ENCODE data around the gene SKIC2. TPM values are rescaled to one million over a fixed set of nuclear protein-coding genes. Genes with fewer than 3 reads are reported as not detected.
"Not testable (repeated sequence)": the region's sequence is repeated elsewhere in the genome, so short reads cannot be mapped to it uniquely, and the experiment has no call there.

SKIC2 gene
- total RNA-seq, 2 donors from 2014 or later: 34.8 to 66.2 TPM

DNA sequence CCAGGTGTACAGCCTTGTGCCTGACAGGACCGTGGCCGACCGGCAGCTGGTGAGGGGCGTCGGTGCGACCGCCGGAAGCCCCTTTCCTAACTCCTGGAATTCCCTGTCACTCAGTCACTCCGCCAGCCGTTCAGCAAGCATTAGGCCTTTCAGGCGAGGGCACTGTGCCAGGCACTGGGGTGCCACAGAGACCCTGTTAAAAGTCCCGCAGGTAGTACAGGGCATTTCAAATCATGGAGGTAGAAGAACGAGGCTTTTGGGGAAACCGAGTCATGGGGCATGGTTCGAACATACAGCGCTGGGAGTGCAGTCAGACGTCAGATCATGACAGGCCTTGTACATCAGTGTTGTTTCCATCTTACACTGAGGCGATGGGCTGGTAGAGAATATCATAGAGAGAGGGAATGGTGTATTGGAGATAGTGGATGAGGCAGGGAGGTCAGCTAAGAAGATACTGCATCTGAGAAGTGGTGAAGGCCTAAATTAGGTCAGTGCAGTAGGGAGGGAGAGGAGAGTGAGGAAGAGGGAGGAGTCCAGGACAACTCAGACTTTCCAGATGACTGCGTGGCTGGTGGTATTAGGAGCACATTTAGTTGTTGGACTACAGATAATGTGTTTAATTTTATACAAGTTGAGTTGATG, 13.9 kb downstream of the SKIC2 start:
- intact Hi-C loops (cut with DNase I): no loop called here
- Histone ChIP-seq H3K4me1 (replicated peaks) (peaks cover 10% of the 10 kb centered on the region), H3K4me3 (peak overlapping the region; percentile 64 to 75), H3K27ac (peak overlapping the region; percentile 98 to 99), H3K27me3 (replicated peaks; ENCODE audit: insufficient read depth) (no peaks in the 10 kb centered on the region), H3K9me3 (no peaks in the 10 kb centered on the region), H3K36me3 (peaks cover 0 to 12% of the 10 kb centered on the region in 2 donors)
- TF ChIP-seq POLR2A (IDR thresholded peaks at IDR 0.05) (no peak), POLR2AphosphoS5 (IDR thresholded peaks at IDR 0.05) (no peak)
- TF ChIP-seq, protein P1, sequence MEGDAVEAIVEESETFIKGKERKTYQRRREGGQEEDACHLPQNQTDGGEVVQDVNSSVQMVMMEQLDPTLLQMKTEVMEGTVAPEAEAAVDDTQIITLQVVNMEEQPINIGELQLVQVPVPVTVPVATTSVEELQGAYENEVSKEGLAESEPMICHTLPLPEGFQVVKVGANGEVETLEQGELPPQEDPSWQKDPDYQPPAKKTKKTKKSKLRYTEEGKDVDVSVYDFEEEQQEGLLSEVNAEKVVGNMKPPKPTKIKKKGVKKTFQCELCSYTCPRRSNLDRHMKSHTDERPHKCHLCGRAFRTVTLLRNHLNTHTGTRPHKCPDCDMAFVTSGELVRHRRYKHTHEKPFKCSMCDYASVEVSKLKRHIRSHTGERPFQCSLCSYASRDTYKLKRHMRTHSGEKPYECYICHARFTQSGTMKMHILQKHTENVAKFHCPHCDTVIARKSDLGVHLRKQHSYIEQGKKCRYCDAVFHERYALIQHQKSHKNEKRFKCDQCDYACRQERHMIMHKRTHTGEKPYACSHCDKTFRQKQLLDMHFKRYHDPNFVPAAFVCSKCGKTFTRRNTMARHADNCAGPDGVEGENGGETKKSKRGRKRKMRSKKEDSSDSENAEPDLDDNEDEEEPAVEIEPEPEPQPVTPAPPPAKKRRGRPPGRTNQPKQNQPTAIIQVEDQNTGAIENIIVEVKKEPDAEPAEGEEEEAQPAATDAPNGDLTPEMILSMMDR (IDR thresholded peaks at IDR 0.05): no peak
- DNase-seq (ENCODE audit: low spot score): no peak
- 5% methylated on average over 16 of the region's 19 CpGs for WGBS

GRCh38 chr6:31976065-31976464, 17.1 kb downstream of the SKIC2 start:
- H3K36me3 ChIP-seq; H3K9me3 ChIP-seq; DNase-seq (ENCODE audit: low spot score); H3K27ac ChIP-seq; H3K4me3 ChIP-seq; intact Hi-C loops (cut with DNase I); H3K4me1 ChIP-seq (replicated peaks); H3K27me3 ChIP-seq (replicated peaks; ENCODE audit: insufficient read depth): not testable (repeated sequence)
- no CpG with 5 or more reads among the region's 30 CpGs for WGBS

DNA sequence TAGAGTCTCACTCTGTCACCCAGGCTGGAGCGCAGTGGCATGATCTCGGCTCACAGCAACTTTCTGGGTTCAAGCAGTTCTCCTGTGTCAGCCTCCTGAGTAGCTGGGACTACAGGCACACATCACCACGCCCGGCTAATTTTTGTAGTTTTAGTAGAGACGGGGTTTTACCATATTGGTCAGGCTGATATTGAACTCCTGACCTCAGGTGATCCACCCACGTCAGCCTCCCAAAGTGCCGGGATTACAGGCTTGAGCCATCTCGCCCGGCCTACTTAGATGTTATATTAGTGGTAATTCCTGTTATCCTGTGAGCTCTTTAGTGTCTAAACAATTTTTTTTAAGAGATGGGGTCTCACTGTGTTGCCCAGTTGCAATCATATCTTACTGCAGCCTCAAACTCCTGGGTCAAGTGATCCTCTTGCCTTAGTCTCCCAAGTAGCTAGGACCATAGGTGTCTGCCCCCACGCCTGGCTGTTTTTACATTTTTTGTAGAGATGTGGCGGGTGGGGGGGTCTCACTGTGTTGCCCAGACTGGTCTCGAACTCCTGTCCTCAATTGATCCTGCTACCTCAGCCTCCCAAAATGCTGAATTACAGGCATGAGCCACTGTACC, 18.9 kb downstream of the SKIC2 start:
- no peaks in the 10 kb centered on the region for H3K36me3 ChIP-seq
- no peaks in the 10 kb centered on the region for H3K4me1 ChIP-seq (replicated peaks)
- 94% methylated on average over 12 of the region's 12 CpGs for WGBS
- no peak overlapping the region for H3K4me3 ChIP-seq
- TF ChIP-seq POLR2AphosphoS5 (IDR thresholded peaks at IDR 0.05): no peak
- H3K27ac ChIP-seq: no peak overlapping the region
- intact Hi-C loops (cut with DNase I): no loop called here
- no peaks in the 10 kb centered on the region for H3K27me3 ChIP-seq (replicated peaks; ENCODE audit: insufficient read depth)
- no peak for DNase-seq (ENCODE audit: low spot score)
- H3K9me3 ChIP-seq: no peaks in the 10 kb centered on the region

DNA sequence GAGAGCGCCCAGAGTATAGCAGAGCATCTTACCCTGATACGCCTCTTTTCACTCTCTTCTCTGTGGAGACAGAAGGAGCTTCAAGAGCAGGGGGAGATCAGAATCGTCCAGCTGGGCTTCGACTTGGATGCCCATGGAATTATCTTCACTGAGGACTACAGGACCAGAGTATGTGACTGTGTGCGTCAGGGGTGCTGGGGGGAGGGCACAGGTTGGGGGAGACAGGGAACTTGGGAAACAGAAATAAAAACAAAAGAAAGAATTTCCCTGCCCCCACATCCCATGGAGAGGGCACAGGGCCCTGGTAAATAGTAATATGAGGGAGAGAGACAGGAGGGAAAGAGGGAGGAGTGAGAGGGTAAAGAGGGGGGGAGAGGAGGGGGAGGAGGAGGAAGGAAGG, 19.9 kb downstream of the SKIC2 start:
- intact Hi-C loops (cut with DNase I): no loop called here
- WGBS: 91% methylated on average over 5 of the region's 5 CpGs
- no peak for TF ChIP-seq POLR2AphosphoS5 (IDR thresholded peaks at IDR 0.05)
- no peak for TF ChIP-seq POLR2A (IDR thresholded peaks at IDR 0.05)
- TF ChIP-seq, protein P1 (IDR thresholded peaks at IDR 0.05): no peak

DNA sequence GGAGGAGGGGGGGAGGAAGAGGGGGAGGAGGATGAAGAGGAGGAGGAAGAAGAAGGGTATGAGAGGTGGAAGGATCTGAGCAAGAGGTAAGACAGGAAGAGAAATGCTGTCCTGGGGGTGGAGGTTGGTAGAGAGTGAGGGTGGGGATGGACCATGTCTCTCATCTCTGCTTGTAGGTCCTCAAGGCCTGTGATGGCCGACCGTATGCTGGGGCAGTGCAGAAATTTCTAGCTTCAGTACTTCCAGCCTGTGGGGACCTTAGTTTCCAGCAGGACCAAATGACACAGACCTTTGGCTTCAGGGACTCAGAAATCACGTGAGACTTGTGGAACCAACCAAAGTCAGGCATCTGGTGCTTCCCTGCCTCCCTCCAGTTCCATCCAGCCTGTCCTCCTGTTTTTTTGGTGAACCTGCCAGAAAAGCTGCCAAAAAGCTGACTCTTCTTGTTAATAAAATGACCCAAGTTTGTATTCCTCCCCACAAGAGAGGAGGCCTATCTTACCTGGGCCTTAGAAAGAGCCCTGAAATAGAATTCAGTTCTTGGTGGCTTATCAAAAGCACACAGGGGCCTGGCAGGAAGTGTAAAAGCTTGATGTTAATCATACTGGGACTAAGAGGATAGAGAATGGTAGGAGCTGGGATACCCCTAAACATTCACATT, 20.4 kb downstream of the SKIC2 start:
- WGBS: 89% methylated on average over 3 of the region's 3 CpGs
- no peaks in the 10 kb centered on the region for H3K27me3 ChIP-seq (replicated peaks; ENCODE audit: insufficient read depth)
- H3K27ac ChIP-seq: no peak overlapping the region
- no peaks in the 10 kb centered on the region for H3K36me3 ChIP-seq
- DNase-seq (ENCODE audit: low spot score): no peak
- H3K9me3 ChIP-seq: no peaks in the 10 kb centered on the region
- H3K4me3 ChIP-seq: no peak overlapping the region
- no peaks in the 10 kb centered on the region for H3K4me1 ChIP-seq (replicated peaks)
- TF ChIP-seq, protein P1 (IDR thresholded peaks at IDR 0.05): no peak
- TF ChIP-seq POLR2A (IDR thresholded peaks at IDR 0.05): no peak
- intact Hi-C loops (cut with DNase I): no loop called here

More for the DNA sequence above, 19.9 kb downstream of the SKIC2 start:
- Histone ChIP-seq H3K27me3 (replicated peaks; ENCODE audit: insufficient read depth) (no peaks in the 10 kb centered on the region), H3K27ac (no peak overlapping the region), H3K4me3 (no peak overlapping the region), H3K36me3 (no peaks in the 10 kb centered on the region), H3K9me3 (no peaks in the 10 kb centered on the region), H3K4me1 (replicated peaks) (no peaks in the 10 kb centered on the region)
- DNase-seq (ENCODE audit: low spot score): no peak

DNA sequence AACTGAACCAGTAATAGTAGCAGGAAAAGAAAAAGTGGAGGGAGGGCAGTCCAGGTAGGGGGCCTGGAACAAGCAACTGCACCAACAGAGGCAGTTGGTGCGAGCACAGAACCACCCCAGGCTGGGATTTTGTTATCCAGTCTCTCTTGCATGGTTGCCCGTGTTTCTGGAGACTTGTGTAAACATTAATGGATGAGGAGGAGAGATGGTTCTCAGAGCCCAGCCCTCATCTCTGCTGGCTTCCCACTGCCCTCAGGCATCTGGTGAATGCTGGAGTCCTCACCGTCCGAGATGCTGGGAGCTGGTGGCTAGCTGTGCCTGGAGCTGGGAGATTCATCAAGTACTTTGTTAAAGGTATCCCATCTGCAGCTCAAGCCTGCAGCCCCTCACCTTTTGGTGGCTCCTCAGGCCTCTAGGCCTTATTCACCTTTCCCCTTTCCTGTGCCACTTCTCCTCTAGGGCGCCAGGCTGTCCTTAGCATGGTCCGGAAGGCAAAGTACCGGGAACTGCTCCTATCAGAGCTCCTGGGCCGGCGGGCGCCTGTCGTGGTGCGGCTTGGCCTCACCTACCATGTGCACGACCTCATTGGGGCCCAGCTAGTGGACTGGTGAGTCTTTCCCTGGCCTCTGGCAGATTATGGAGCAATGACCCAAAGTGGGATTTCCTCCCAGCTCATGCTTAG, 21.4 kb downstream of the SKIC2 start:
- DNase-seq (ENCODE audit: low spot score); H3K36me3 ChIP-seq: not testable (repeated sequence)
- 91% methylated on average over 13 of the region's 13 CpGs for WGBS

GRCh38 chr6:31980998-31981397, 22.0 kb downstream of the SKIC2 start:
- H3K4me1 ChIP-seq (replicated peaks); H3K27me3 ChIP-seq (replicated peaks; ENCODE audit: insufficient read depth); DNase-seq (ENCODE audit: low spot score); H3K9me3 ChIP-seq; intact Hi-C loops (cut with DNase I); H3K4me3 ChIP-seq; H3K36me3 ChIP-seq; H3K27ac ChIP-seq: not testable (repeated sequence)
- WGBS: no CpG with 5 or more reads among the region's 5 CpGs

More for the DNA sequence above, 21.4 kb downstream of the SKIC2 start:
- H3K4me3 ChIP-seq; H3K9me3 ChIP-seq; H3K27me3 ChIP-seq (replicated peaks; ENCODE audit: insufficient read depth); H3K4me1 ChIP-seq (replicated peaks); H3K27ac ChIP-seq; intact Hi-C loops (cut with DNase I): not testable (repeated sequence)

GRCh38 chr6:31981744-31982143, 22.8 kb downstream of the SKIC2 start, which contains the start of gene C4A:
TSS of gene C4A (plus strand) at chr6:31982057. CDS start at chr6:31982108, 51 bp downstream.
- intact Hi-C loops (cut with DNase I); H3K27ac ChIP-seq; H3K9me3 ChIP-seq; H3K4me1 ChIP-seq (replicated peaks); H3K36me3 ChIP-seq; H3K27me3 ChIP-seq (replicated peaks; ENCODE audit: insufficient read depth); H3K4me3 ChIP-seq; DNase-seq (ENCODE audit: low spot score): not testable (repeated sequence)
- WGBS: no CpG with 5 or more reads among the region's 7 CpGs

All from prostate gland (tissue), 2 donors.